Lower lobe of right lung (tissue), 2 donors: ENCODE measurements around the gene VWA3B. TPM values are rescaled to one million over a fixed set of nuclear protein-coding genes. Genes with fewer than 3 reads are reported as not detected.

Experiments used
- ATAC-seq, 2 donors: fragments of 200-7000 bp; cut with Tn5 transposase; one replicate each; pipeline ENCODE4 v1.9.1; 2020 to 2022; ENCODE audit warnings: mild to moderate bottlenecking in 2 of 2, moderate library complexity in 2 of 2
- DNase-seq: peaks from one replicate; pipeline ENCODE4 v3.0.0-alpha.2; 2020
- H3K27ac ChIP-seq: fragments of 200-600 bp; one replicate; pipeline ENCODE4 v1.8.0; 2022
- H3K27me3 ChIP-seq: fragments of 200-600 bp; one replicate; pipeline ENCODE4 v1.8.0; 2022; ENCODE audit warnings: low read depth
- H3K36me3 ChIP-seq: fragments of 200-600 bp; one replicate; pipeline ENCODE4 v1.8.0; 2022; ENCODE audit warnings: mild to moderate bottlenecking
- H3K4me1 ChIP-seq: fragments of 200-600 bp; one replicate; pipeline ENCODE4 v1.8.0; 2022
- H3K4me3 ChIP-seq: fragments of 200-600 bp; one replicate; pipeline ENCODE4 v1.8.0; 2022; ENCODE audit warnings: mild to moderate bottlenecking
- H3K9me3 ChIP-seq: fragments of 200-600 bp; one replicate; pipeline ENCODE4 v1.8.0; 2022
- intact Hi-C: fragments of 100-400 bp; cut with DNase I; formaldehyde crosslinking; loops from one replicate; pipeline ENCODE4 v1.11.0; 2022
- total RNA-seq: library from RNA; stranded (reverse); fragmentation: NEBNext Ultra II Directional; extraction: Animal tissue kit (Norgen Biotek cat#: 25700); gene quantifications from one replicate; pipeline ENCODE4 v1.2.1, GENCODE V29; 2021
- TF ChIP-seq, protein P1 (sequence below): fragments of 200-600 bp; IDR thresholded peaks from one replicate; pipeline ENCODE4 v1.8.0; 2022; ENCODE audit warnings: antibody characterized with exemption, mild to moderate bottlenecking
- donor health status: DM: no; HTN: yes; CAD: no; lungs with severe emphysema.

The VWA3B gene
- total RNA-seq, 1 donor from 2014 or later: 7.9 TPM

DNA sequence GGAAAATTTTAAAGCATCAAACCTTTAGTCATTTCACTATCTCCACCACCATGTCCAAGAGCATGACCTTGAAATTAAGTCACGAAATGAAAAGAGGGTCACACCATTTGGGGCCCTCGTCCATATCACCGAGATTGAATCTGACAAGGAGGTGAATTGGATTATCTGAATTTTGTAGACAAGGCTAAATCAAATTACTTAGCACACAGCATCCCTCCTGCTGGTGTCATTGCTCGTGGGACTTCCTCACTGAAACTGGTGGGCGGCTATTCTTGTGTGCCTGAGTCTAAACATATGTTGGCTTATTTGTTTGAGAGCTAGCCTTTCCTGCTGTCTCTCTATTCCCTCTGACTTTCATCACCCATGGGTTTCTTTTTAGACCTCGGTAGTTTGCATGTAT lies 194.6 kb downstream of the VWA3B start:
- Histone ChIP-seq H3K4me1 (no peaks in the 10 kb centered on the region), H3K36me3 (no peaks in the 10 kb centered on the region), H3K9me3 (no peaks in the 10 kb centered on the region), H3K4me3 (no peak overlapping the region), H3K27me3 (peaks cover 4% of the 10 kb centered on the region), H3K27ac (no peak overlapping the region)
- DNase-seq (no peak), ATAC-seq (no peak)
- intact Hi-C loops: no loop called here
- TF ChIP-seq, protein P1, sequence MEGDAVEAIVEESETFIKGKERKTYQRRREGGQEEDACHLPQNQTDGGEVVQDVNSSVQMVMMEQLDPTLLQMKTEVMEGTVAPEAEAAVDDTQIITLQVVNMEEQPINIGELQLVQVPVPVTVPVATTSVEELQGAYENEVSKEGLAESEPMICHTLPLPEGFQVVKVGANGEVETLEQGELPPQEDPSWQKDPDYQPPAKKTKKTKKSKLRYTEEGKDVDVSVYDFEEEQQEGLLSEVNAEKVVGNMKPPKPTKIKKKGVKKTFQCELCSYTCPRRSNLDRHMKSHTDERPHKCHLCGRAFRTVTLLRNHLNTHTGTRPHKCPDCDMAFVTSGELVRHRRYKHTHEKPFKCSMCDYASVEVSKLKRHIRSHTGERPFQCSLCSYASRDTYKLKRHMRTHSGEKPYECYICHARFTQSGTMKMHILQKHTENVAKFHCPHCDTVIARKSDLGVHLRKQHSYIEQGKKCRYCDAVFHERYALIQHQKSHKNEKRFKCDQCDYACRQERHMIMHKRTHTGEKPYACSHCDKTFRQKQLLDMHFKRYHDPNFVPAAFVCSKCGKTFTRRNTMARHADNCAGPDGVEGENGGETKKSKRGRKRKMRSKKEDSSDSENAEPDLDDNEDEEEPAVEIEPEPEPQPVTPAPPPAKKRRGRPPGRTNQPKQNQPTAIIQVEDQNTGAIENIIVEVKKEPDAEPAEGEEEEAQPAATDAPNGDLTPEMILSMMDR: no peak

DNA sequence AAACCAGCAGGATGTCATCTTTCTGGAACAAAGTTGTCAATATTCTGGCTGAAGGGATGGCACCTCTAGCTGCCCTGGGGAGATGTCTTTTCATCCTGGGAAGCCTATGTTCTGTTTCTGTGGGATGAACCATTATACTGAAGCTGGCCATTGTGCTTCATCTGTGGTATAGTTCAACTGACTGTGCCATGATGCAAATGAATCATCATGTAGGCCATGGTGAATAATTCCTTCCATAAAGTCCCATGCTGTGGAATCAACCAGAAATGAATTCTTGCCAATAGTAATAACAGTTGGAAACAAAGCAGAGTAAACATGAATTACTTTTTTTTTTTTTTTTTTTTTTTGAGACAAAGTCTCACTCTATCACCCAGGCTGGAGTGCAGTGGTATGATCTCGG lies 195.1 kb downstream of the VWA3B start:
- ATAC-seq: no peak
- TF ChIP-seq, protein P1: no peak

DNA sequence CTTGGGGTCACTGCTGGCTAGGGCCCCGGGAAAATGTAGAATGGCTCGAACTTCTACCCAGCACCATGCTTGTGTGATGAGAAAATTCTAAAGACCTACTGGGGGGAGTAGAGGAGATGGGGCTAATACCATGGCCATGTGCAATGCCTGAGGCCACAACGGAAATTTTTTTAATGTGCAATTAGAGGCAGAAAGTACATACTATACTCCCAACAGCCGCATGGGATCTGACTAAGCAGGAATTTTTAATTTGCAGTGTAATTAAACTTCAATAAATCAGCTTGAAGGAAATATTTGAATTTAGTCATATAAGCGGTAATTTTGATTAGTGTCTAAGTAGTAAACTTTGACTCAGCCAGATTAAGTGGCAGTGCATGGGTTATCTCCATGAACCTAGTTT lies 206.1 kb downstream of the VWA3B start:
- TF ChIP-seq, protein P1: no peak
- Histone ChIP-seq H3K27ac (no peak overlapping the region), H3K27me3 (no peaks in the 10 kb centered on the region), H3K36me3 (no peaks in the 10 kb centered on the region), H3K9me3 (no peaks in the 10 kb centered on the region), H3K4me1 (no peaks in the 10 kb centered on the region), H3K4me3 (no peak overlapping the region)
- intact Hi-C loops: no loop called here
- ATAC-seq: no peak
- DNase-seq: no peak

More for the DNA sequence above, 195.1 kb downstream of the VWA3B start:
- no peaks in the 10 kb centered on the region for H3K36me3 ChIP-seq
- H3K9me3 ChIP-seq: no peaks in the 10 kb centered on the region
- no peak overlapping the region for H3K4me3 ChIP-seq
- no peak for DNase-seq
- H3K4me1 ChIP-seq: no peaks in the 10 kb centered on the region
- peaks cover 4% of the 10 kb centered on the region for H3K27me3 ChIP-seq
- no peak overlapping the region for H3K27ac ChIP-seq
- intact Hi-C loops: no loop called here

DNA sequence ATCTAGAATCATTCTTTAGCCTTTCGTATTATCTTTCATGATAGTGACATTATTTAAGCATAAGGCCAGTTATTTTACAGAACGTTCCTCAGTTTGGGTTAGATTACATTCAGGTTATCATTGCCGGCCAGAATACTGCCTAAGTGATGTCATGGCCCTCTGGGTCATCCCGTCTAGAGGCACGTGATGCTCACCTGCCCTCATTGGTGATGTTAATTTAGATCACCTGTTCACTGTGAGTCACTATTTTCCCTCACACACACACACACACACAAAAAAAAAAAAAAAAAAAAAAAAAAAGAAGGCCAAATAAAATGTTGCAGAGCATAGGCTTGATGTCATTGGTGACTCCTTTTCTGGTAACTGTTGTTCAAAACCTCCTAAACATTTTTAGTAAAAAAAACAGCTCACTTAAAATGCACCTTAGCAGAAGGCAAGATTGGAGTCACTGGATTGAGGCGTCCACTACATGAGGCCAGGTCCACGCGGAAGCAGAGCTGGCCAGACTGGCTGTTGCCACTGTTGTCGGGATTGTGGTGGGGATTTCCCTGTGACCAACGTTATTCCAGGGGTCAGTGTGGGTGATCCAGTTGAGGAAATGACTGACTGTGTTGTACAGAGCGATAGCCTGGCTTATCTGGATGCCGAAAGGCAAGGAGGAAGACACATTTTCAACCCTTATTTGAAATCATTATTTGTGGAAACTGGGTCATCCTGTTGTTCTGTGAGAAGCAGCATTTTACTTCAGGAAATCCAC lies 207.1 kb downstream of the VWA3B start:
- H3K4me3 ChIP-seq: no peak overlapping the region
- H3K27ac ChIP-seq: no peak overlapping the region
- no peak for ATAC-seq
- no peaks in the 10 kb centered on the region for H3K9me3 ChIP-seq
- no peaks in the 10 kb centered on the region for H3K4me1 ChIP-seq
- no peaks in the 10 kb centered on the region for H3K36me3 ChIP-seq
- no peak for DNase-seq
- intact Hi-C loops: no loop called here
- no peaks in the 10 kb centered on the region for H3K27me3 ChIP-seq
- TF ChIP-seq, protein P1: no peak

DNA sequence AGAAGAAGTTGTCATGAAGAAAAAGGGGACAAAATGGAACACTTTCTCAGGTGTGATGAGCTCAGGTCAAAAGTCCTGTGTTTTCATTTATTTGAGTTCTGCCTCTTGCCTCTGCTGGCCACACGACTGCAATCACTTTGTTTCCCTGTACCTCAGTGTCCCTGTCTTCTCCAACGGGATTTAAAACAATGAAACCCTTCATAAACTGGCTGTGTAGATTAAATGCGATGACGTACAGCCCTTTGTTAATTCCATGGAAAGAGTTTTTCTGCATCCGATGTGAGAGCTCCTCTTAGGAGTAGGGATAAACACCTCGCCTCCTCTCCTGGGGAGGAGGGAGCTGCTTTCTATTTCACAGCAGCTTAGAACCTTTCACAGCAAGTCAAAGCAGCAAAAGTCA lies 207.7 kb downstream of the VWA3B start:
- Histone ChIP-seq H3K9me3 (no peaks in the 10 kb centered on the region), H3K4me3 (no peak overlapping the region), H3K27ac (no peak overlapping the region), H3K36me3 (no peaks in the 10 kb centered on the region), H3K27me3 (no peaks in the 10 kb centered on the region), H3K4me1 (no peaks in the 10 kb centered on the region)
- ATAC-seq (no peak), DNase-seq (no peak)
- intact Hi-C loops: no loop called here
- TF ChIP-seq, protein P1: no peak
